Urothelium cell line (cell line): ENCODE measurements around the gene RECQL5.

ENCODE experiments used
- DNase-seq: peaks from one replicate; pipeline ENCODE4 v3.0.0; 2011; ENCODE audit warnings: low spot score, mixed read lengths
- FAIRE-seq: peaks from 2 replicates; lab custom pipeline; 2011; peaks lifted over from hg19 to GRCh38; lab: Jason Lieb, UNC

RECQL5 gene

GRCh38 chr17:75619506-75620431, 47.2 kb downstream of the RECQL5 start:
- FAIRE-seq (peak; percentile 52), DNase-seq (peak; percentile 40)

DNA sequence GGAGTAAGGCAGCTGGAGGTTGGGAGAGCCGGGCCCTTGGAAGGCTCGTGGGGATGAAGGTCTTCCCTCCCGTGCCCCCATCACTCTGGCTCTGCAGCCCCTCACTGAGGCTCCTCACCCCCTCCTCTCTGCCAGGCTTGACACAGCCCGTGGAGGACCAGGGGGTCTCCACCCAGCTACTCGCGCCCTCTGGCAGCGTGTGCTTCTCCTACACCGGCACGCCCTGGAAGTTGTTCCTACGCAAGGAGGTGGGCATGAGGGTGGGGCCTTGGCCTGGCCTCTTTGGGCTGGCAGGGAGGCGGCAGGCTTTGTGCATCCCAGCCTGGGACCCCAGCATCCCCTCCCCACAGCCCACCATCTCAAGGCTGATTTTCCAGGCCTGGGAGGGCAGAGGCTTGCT, 49.3 kb downstream of the RECQL5 start:
- DNase-seq (no peak), FAIRE-seq (no peak)

GRCh38 chr17:75617218-75617617, 49.7 kb downstream of the RECQL5 start:
- DNase-seq (no peak), FAIRE-seq (no peak)

DNA sequence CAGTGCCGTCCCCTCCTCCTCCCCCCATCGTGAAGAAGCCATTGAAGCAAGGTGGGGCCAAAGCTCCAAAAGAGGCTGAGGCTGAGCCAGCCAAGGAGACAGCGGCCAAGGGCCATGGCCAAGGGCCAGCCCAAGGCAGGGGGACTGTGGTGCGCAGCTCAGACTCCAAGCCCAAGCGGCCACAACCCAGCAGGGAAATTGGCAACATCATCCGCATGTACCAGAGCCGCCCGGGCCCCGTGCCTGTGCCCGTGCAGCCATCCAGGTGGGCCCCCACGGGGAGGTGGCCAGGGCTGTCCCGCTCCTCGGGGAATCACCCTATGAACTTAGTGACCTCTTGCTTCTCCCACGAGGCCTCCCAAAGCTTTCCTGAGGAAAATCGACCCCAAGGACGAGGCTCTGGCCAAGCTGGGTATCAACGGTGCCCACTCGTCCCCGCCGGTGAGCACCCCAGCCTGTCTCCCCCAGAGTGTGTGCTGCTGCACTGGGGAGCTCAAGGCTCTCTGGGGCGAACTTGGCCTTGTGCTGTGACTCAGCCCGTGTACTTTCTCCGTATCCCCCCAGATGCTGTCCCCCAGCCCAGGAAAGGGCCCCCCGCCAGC, 50.3 kb downstream of the RECQL5 start:
- FAIRE-seq (peak; percentile 63), DNase-seq (no peak)

GRCh38 chr17:75615301-75615700, 51.7 kb downstream of the RECQL5 start:
- DNase-seq (no peak), FAIRE-seq (peak; percentile 53)

DNA sequence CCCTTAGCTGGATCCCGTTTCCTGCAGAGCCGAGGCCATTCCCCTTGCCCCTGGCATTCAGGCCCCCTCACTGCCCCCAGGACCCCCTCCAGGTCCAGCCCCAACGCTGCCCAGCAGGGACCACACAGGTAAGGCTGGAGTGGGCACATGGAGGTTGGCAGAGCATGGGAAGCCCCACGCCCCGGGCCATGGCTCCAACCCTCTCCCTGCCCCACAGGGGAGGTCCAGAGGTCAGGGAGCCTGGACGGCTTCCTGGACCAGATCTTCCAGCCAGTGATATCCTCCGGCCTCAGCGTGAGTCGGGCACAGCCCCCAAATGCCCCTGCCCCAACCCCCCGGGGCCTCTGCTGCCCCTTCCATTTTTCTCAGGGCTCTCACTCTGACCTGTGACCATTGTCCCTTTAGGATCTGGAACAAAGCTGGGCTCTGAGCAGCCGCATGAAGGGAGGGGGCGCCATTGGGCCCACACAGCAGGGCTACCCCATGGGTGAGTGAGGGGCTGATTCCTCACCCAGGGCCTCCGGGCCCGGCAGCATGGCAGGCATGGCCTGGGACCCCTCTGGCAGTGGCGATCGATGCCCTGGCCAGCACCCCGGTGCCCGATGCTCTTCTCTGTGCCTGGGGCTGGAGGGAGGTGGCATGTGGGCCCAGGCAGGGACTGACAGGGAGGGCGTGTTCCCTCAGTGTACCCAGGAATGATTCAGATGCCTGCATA, 52.2 kb downstream of the RECQL5 start:
- FAIRE-seq: peak; percentile 53

GRCh38 chr17:75614006-75614405, 52.9 kb downstream of the RECQL5 start:
- FAIRE-seq (no peak), DNase-seq (no peak)

More for the DNA sequence above, 52.2 kb downstream of the RECQL5 start:
- DNase-seq: no peak

- FAIRE-seq (no peak), DNase-seq (no peak)
Observed at GRCh38 chr17:75612906-75613626, 53.9 kb downstream of the RECQL5 start.

DNA sequence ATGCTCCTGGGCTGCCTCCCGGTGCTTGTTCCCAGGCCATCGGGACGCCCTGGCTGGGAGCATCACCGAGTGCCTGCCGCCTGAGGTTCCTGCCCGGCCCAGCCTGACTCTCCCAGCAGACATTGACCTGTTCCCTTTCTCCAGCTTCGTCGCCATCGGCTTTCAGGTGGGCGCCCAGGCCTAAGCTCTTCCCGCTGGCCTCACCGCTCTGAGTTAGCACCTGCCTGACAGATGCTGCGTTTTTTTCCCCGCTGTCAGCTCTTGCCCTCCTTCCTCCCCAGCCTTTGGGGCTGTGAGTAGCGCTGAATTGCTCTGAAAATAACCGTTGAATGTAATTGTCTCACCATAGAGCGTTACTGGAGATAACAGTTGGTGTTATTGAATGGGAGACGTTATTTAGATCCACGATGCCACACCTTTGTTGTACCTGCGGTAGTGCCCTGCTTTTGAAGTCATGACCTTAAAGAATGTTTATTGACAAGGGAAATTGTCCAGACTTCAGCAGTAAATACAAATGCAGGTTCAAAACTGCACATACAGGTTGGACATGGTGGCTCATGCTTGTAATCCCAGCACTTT, 55.0 kb downstream of the RECQL5 start:
- no peak for FAIRE-seq

GRCh38 chr17:75610103-75610984, 56.6 kb downstream of the RECQL5 start:
- FAIRE-seq (no peak), DNase-seq (peak; percentile 54)

More for the DNA sequence above, 55.0 kb downstream of the RECQL5 start:
- DNase-seq: no peak

- DNase-seq: no peak
- no peak for FAIRE-seq
Observed at GRCh38 chr17:75607086-75607485, 59.9 kb downstream of the RECQL5 start.

- no peak for FAIRE-seq
- DNase-seq: no peak
Observed at GRCh38 chr17:75605790-75606189, 61.2 kb downstream of the RECQL5 start.

GRCh38 chr17:75604034-75604695, 62.8 kb downstream of the RECQL5 start:
- DNase-seq (no peak), FAIRE-seq (peak; percentile 20)

DNA sequence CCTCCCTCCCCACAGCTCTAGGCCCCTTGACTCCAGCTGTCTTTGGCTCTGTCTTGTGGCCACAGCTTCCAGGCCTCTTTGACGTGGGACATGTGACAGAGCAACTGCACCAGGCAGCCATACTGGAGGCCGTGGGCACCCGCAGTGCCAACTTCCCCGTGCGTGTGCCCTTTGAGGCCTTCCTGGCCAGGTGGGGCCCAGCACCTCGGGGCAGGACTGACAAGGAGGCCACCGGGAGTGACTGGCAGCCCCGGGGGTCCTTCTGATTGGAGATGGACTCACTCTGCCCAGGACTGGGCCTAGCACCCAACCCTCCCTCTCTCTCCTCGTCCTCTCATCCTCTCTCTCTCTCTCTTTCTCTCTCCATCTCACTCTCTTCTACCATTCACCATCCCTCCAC, 63.8 kb downstream of the RECQL5 start:
- no peak for FAIRE-seq

DNA sequence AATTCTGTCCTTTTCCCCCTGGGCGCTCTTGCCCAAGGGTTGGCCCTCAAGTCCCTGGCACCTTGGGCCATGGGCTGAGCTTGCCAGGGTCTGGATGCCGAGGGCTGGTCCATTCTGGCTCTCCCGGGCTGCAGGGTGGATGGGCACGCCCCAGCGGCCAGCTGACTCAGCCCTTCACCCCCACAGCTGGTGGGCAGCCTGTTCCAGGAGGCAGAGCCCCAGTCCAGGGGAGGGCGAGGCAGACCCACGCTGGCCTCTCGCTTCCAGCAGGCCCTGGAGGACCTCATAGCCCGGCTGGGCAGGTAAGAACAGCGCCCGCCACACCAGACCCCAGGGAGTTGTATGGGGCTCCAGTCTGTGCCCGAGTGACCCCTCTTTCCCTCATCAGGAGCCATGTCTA, 64.3 kb downstream of the RECQL5 start:
- no peak for FAIRE-seq

More for the DNA sequence above, 63.8 kb downstream of the RECQL5 start:
- no peak for DNase-seq

DNA sequence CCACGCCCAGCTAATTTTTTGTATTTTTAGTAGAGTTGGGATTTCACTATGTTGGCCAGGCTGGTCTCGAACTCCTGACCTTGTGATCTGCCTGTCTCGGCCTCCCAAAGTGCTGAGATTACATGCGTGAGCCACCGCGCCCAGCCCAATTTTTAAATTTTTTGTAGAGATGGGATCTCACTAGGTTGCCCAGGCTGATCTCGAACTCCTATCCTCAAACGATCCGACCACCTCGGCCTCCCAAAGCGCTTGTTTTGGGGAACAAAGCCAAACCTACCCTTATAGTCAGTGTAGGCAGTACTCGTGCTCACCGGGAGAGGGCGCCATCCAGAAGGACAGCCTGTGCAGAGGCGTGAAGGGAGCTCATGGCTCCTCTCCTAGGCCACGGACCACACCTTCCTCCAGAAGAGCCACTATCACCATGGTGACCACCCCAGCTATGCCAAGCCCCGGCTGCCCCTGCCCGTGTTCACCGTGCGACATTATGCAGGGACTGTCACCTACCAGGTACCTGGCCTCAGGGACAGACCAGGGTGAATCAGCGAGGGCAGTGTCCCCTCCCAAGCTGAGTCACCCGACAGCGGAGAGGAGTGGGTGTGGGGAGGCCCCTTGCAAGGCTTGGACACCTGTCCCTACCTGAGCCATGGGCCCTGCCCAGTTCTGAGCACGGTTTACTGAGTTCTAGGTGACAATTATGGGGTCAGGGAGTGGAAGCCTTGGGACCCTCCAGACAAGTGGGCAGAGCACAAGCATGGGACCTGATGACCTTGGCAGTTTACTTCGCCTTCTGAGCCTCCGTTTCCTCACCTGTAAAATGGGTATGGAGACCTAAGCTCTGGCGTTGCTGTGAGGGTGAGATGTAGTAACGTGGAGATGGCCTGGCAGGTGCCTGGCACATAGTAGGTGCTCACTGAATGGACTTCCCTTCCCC, 65.6 kb downstream of the RECQL5 start:
- peak; percentile 73 for FAIRE-seq
- peak; percentile 69 for DNase-seq

More for the DNA sequence above, 64.3 kb downstream of the RECQL5 start:
- DNase-seq: no peak

DNA sequence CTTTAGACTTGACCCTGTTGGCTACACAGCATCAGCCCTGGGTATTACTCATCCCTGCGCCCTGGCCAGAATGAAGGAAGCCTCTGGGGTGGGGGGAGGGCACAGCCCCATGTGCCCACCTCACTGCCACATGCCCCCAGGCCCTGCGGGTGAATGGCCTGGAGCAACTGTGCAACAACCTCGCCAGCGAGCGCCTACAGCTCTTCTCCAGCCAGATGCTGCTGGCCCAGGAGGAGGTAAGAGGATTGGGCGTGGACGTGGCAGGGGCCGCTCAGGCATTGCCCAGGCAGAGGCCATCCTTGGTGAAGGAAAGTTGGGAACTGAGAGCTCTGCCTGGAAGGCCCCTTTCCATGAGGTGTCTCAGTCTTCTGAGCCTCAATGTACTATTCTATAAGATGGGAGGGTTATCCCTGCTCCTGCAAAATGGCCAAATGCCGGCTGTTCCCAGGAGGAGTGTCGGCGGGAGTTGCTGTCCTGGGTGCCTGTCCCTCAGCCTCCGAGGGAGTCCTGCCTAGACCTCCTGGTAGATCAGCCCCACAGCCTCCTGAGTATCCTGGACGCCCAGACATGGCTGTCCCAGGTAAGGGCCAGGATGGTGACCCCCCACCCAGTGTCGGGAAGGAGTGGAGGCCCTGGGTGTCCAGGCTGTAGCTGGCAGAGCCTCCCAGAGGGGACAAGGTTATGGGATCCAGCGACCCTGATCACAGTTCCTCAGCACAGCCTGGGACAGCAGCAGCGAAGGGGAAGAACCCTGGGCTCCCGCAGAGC, 70.5 kb downstream of the RECQL5 start:
- FAIRE-seq (no peak), DNase-seq (no peak)
